Dendritic cell treated with granulocyte-macrophage colony-stimulating factor and Interleukin-4, amounts not matched to agents 40 ng/mL and 50 ng/mL, for 4 days (primary cell): ENCODE data around the gene PCDH17.
A peak's percentile ranks its signal among the peaks of the same experiment; 100 is the strongest.

Source experiments
- H3K27ac Mint-ChIP-seq: one replicate; pipeline ENCODE4 v1.8.0; 2022; ENCODE audit warnings: mild to moderate bottlenecking, mixed read lengths
- H3K27me3 Mint-ChIP-seq: one replicate; pipeline ENCODE4 v1.8.0; 2022; ENCODE audit warnings: mild to moderate bottlenecking, mixed read lengths
- H3K36me3 Mint-ChIP-seq: one replicate; pipeline ENCODE4 v1.8.0; 2022; ENCODE audit warnings: low read depth, mixed read lengths
- H3K4me1 Mint-ChIP-seq: one replicate; pipeline ENCODE4 v1.8.0; 2022; ENCODE audit warnings: low read depth, mixed read lengths
- H3K4me3 Mint-ChIP-seq: one replicate; pipeline ENCODE4 v1.8.0; 2022; ENCODE audit warnings: mild to moderate bottlenecking, moderate library complexity, mixed read lengths
- H3K9me3 Mint-ChIP-seq: one replicate; pipeline ENCODE4 v1.8.0; 2022; ENCODE audit warnings: mixed read lengths
- intact Hi-C: fragments of 100-400 bp; cut with micrococcal nuclease; formaldehyde crosslinking; loops from one replicate; pipeline ENCODE4 v1.15.0; 2022

PCDH17 gene

DNA sequence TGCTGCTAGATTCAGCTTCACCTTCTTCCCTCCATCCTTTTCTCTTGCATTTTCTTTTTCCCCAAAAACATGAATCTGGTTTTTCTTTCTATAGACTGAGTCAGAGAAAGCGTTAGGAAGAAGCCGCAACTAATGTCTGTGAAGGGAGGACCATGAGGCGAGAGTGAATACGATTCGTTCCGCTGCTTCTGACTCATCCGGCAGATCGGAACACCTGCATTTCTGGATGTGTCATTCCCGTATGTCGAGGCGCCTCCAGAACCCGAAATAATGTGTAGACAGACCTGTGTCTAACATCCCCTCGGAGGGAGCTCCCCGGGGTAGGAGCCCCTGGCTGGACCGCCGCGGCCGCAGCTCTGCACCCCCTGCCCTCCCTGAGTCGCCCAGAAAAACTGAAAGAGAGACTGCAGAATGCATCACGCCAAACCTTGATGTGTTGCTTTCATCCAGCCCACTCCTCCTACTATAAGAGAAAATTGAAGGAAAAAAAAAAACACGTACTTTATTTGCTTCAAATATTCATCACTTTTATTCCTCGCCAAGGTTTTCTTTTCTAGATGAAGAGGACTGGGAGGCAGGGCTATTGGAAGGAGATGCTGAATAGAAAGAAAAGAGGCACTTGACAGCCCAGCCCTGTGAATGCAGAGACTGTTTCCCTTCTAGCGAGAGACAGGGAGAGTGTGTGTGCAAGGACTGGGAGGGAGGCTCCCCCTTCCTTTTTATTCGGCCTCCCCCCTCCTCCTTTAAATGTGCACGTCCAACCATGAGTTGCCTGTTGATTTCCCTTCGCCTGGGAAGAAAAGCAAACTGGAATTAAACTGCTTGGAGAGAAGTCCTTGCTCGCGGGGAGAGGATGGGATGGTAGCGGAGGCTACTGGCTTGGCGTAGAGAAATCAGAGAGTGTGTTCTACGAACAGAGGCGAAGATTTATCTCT lies 616 bp upstream of the PCDH17 start:
- H3K27me3 Mint-ChIP-seq = peaks cover 71% of the 10 kb centered on the region
- no peaks in the 10 kb centered on the region for H3K9me3 Mint-ChIP-seq
- H3K4me1 Mint-ChIP-seq = peaks cover 36% of the 10 kb centered on the region
- intact Hi-C loops = no loop called here
- no peaks in the 10 kb centered on the region for H3K36me3 Mint-ChIP-seq
- H3K27ac Mint-ChIP-seq = no peak overlapping the region
- peak overlapping the region; percentile 65 for H3K4me3 Mint-ChIP-seq

DNA sequence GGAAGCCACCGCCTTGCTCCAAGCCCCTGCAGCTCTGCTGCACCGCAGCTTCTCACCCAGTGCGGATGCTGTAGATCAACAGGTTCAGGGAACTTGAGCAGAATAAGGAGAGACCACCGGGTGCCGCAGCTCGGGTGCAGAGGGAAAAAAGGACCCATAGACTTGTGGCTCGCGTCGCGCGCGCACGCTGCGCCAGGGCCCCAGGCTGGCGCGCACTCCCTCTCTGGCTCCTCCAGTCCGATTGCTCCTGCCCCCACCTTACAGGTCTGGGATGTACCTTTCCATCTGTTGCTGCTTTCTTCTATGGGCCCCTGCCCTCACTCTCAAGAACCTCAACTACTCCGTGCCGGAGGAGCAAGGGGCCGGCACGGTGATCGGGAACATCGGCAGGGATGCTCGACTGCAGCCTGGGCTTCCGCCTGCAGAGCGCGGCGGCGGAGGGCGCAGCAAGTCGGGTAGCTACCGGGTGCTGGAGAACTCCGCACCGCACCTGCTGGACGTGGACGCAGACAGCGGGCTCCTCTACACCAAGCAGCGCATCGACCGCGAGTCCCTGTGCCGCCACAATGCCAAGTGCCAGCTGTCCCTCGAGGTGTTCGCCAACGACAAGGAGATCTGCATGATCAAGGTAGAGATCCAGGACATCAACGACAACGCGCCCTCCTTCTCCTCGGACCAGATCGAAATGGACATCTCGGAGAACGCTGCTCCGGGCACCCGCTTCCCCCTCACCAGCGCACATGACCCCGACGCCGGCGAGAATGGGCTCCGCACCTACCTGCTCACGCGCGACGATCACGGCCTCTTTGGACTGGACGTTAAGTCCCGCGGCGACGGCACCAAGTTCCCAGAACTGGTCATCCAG lies 964 bp downstream of the PCDH17 start:
- Mint-ChIP-seq H3K36me3 (no peaks in the 10 kb centered on the region), H3K4me1 (peaks cover 36% of the 10 kb centered on the region), H3K27ac (no peak overlapping the region), H3K27me3 (peaks cover 71% of the 10 kb centered on the region), H3K4me3 (peak overlapping the region; percentile 65), H3K9me3 (no peaks in the 10 kb centered on the region)
- intact Hi-C loops = no loop called here

DNA sequence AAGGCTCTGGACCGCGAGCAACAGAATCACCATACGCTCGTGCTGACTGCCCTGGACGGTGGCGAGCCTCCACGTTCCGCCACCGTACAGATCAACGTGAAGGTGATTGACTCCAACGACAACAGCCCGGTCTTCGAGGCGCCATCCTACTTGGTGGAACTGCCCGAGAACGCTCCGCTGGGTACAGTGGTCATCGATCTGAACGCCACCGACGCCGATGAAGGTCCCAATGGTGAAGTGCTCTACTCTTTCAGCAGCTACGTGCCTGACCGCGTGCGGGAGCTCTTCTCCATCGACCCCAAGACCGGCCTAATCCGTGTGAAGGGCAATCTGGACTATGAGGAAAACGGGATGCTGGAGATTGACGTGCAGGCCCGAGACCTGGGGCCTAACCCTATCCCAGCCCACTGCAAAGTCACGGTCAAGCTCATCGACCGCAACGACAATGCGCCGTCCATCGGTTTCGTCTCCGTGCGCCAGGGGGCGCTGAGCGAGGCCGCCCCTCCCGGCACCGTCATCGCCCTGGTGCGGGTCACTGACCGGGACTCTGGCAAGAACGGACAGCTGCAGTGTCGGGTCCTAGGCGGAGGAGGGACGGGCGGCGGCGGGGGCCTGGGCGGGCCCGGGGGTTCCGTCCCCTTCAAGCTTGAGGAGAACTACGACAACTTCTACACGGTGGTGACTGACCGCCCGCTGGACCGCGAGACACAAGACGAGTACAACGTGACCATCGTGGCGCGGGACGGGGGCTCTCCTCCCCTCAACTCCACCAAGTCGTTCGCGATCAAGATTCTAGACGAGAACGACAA lies 1.8 kb downstream of the PCDH17 start:
- Mint-ChIP-seq H3K27ac (no peak overlapping the region), H3K36me3 (no peaks in the 10 kb centered on the region), H3K9me3 (no peaks in the 10 kb centered on the region), H3K27me3 (peaks cover 67% of the 10 kb centered on the region), H3K4me3 (no peak overlapping the region), H3K4me1 (peaks cover 36% of the 10 kb centered on the region)
- intact Hi-C loops = no loop called here

DNA sequence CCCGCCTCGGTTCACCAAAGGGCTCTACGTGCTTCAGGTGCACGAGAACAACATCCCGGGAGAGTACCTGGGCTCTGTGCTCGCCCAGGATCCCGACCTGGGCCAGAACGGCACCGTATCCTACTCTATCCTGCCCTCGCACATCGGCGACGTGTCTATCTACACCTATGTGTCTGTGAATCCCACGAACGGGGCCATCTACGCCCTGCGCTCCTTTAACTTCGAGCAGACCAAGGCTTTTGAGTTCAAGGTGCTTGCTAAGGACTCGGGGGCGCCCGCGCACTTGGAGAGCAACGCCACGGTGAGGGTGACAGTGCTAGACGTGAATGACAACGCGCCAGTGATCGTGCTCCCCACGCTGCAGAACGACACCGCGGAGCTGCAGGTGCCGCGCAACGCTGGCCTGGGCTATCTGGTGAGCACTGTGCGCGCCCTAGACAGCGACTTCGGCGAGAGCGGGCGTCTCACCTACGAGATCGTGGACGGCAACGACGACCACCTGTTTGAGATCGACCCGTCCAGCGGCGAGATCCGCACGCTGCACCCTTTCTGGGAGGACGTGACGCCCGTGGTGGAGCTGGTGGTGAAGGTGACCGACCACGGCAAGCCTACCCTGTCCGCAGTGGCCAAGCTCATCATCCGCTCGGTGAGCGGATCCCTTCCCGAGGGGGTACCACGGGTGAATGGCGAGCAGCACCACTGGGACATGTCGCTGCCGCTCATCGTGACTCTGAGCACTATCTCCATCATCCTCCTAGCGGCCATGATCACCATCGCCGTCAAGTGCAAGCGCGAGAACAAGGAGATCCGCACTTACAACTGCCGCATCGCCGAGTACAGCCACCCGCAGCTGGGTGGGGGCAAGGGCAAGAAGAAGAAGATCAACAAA lies 2.6 kb downstream of the PCDH17 start:
- no peaks in the 10 kb centered on the region for H3K9me3 Mint-ChIP-seq
- H3K27ac Mint-ChIP-seq = no peak overlapping the region
- H3K27me3 Mint-ChIP-seq = peaks cover 58% of the 10 kb centered on the region
- intact Hi-C loops = no loop called here
- H3K36me3 Mint-ChIP-seq = no peaks in the 10 kb centered on the region
- peaks cover 36% of the 10 kb centered on the region for H3K4me1 Mint-ChIP-seq
- H3K4me3 Mint-ChIP-seq = no peak overlapping the region

DNA sequence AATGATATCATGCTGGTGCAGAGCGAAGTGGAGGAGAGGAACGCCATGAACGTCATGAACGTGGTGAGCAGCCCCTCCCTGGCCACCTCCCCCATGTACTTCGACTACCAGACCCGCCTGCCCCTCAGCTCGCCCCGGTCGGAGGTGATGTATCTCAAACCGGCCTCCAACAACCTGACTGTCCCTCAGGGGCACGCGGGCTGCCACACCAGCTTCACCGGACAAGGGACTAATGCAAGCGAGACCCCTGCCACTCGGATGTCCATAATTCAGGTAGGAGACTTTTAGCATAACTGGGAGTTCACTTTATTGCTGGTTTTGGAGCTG lies 3.3 kb downstream of the PCDH17 start:
- H3K9me3 Mint-ChIP-seq = no peaks in the 10 kb centered on the region
- H3K36me3 Mint-ChIP-seq = no peaks in the 10 kb centered on the region
- no peak overlapping the region for H3K27ac Mint-ChIP-seq
- peaks cover 52% of the 10 kb centered on the region for H3K27me3 Mint-ChIP-seq
- intact Hi-C loops = no loop called here
- peaks cover 31% of the 10 kb centered on the region for H3K4me1 Mint-ChIP-seq
- no peak overlapping the region for H3K4me3 Mint-ChIP-seq

- intact Hi-C loops = no loop called here
- H3K9me3 Mint-ChIP-seq = no peaks in the 10 kb centered on the region
- H3K36me3 Mint-ChIP-seq = no peaks in the 10 kb centered on the region
- peaks cover 44% of the 10 kb centered on the region for H3K27me3 Mint-ChIP-seq
- no peak overlapping the region for H3K27ac Mint-ChIP-seq
- H3K4me3 Mint-ChIP-seq = no peak overlapping the region
- peaks cover 23% of the 10 kb centered on the region for H3K4me1 Mint-ChIP-seq
Measured at GRCh38 chr13:57635541-57636085, 4.1 kb downstream of the PCDH17 start.

DNA sequence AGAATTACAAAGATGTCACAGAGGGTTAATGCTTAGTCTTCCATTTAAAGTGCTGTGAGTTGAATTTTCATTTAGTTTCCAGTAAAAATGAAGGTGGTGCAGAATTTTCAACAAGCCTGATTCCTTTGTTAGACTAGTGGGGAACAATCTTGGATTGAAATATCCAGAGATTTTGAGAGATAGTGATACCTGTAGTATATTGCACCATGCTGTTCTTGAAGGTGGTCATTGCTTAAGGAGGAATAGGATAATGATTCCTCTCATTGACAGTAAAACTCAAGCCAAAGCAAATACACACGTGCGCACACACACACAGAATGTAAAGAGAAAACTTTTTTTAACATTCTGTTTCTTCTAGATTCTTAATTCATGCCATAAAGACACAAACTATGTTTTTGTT lies 5.3 kb downstream of the PCDH17 start:
- Mint-ChIP-seq H3K36me3 (no peaks in the 10 kb centered on the region), H3K27ac (no peak overlapping the region), H3K27me3 (peaks cover 32% of the 10 kb centered on the region), H3K4me1 (peaks cover 11% of the 10 kb centered on the region), H3K4me3 (no peak overlapping the region), H3K9me3 (no peaks in the 10 kb centered on the region)
- intact Hi-C loops = no loop called here

DNA sequence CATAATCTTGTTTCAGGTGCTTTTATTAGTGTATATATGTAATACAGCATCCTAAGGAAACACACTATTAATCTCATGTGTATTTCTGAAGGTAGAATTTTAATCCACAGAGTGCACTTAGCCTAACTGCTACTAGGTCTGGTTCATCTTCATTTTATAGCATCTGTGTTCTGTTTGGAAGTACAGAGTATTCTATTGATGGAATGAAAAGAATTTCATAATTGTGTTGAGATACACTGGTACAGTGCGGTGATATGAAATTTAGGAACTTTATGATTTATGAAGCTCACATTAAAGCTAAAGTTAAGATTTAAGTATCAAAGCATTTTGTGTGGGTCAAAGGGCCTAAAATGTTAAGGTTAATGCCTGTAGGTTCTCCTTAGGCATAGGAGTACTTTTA lies 6.0 kb downstream of the PCDH17 start:
- no peaks in the 10 kb centered on the region for H3K36me3 Mint-ChIP-seq
- no peak overlapping the region for H3K4me3 Mint-ChIP-seq
- no peaks in the 10 kb centered on the region for H3K9me3 Mint-ChIP-seq
- peaks cover 25% of the 10 kb centered on the region for H3K27me3 Mint-ChIP-seq
- peaks cover 4% of the 10 kb centered on the region for H3K4me1 Mint-ChIP-seq
- intact Hi-C loops = no loop called here
- no peak overlapping the region for H3K27ac Mint-ChIP-seq

GRCh38 chr13:57638186-57638890 lies 6.8 kb downstream of the PCDH17 start:
- Mint-ChIP-seq H3K4me1 (no peaks in the 10 kb centered on the region), H3K4me3 (no peak overlapping the region), H3K9me3 (no peaks in the 10 kb centered on the region), H3K27ac (no peak overlapping the region), H3K27me3 (peaks cover 17% of the 10 kb centered on the region), H3K36me3 (no peaks in the 10 kb centered on the region)
- intact Hi-C loops = no loop called here

DNA sequence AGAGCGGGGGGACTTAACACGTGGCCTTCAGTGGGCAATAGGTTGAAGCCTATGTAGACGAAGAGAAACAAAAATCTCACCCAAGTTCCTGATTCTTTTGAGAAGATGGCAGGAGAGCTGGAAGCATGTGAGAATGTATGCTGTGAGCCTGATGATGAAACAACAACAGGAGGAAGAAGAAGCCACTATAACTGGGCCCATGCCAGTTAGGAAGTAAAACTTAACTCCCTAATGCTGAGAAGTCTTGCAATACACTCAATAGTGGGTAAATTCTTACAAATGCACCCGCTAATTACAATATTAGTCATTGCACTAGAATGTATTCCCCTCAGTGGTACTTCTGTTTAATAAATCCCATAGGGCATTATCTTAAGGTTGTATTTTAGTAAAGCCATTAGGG lies 9.1 kb downstream of the PCDH17 start:
- Mint-ChIP-seq H3K4me1 (no peaks in the 10 kb centered on the region), H3K27me3 (no peaks in the 10 kb centered on the region), H3K9me3 (no peaks in the 10 kb centered on the region), H3K4me3 (no peak overlapping the region), H3K27ac (no peak overlapping the region), H3K36me3 (no peaks in the 10 kb centered on the region)
- intact Hi-C loops = no loop called here

DNA sequence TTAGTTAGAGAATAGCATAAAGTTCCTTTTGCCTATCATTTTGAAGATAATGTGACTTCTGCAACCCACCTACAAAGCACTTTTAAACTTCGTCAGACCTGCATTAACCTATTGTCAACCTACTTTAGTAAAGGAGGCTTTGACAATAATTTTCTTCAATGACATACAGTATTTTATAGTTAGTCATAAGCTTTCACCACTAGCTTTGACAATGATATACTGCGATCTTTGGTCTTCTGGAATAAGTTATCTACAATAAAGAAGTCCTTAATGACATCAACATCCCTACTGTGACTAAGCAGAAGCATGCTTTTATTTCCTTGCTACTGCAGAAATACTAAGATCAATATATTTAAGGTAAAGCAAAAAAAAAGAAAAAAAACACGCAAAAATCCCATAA lies 9.5 kb downstream of the PCDH17 start:
- no peak overlapping the region for H3K4me3 Mint-ChIP-seq
- H3K36me3 Mint-ChIP-seq = no peaks in the 10 kb centered on the region
- intact Hi-C loops = no loop called here
- no peaks in the 10 kb centered on the region for H3K4me1 Mint-ChIP-seq
- no peaks in the 10 kb centered on the region for H3K9me3 Mint-ChIP-seq
- H3K27ac Mint-ChIP-seq = no peak overlapping the region
- H3K27me3 Mint-ChIP-seq = no peaks in the 10 kb centered on the region

- intact Hi-C loops = no loop called here
- Mint-ChIP-seq H3K9me3 (no peaks in the 10 kb centered on the region), H3K36me3 (no peaks in the 10 kb centered on the region), H3K4me3 (no peak overlapping the region), H3K27ac (no peak overlapping the region), H3K4me1 (no peaks in the 10 kb centered on the region), H3K27me3 (no peaks in the 10 kb centered on the region)
Measured at GRCh38 chr13:57644106-57644505, 12.6 kb downstream of the PCDH17 start.
